Cardiac muscle cell (in vitro differentiated cells and primary cell): ENCODE measurements around the gene AP2A2. TPM values are rescaled to one million over a fixed set of nuclear protein-coding genes. Genes with fewer than 3 reads are reported as not detected.

Source experiments
- DNase-seq, 2 donors: peaks; one replicate each; pipeline versions ENCODE4 v3.0.0 to v3.0.0-alpha.2; 2010 to 2017; ENCODE audit warnings: low read depth in 1 of 2, low spot score in 1 of 2
- H3K27ac ChIP-seq: fragments of 200-600 bp; sonication (generic); 2 replicates; pipeline ENCODE4 v1.5.1; 2016
- H3K27me3 ChIP-seq: fragments of 200-600 bp; sonication (generic); 2 replicates; pipeline ENCODE4 v1.6.0; 2016; ENCODE audit warnings: control low read depth
- H3K36me3 ChIP-seq: fragments of 200-600 bp; sonication (generic); 2 replicates; pipeline ENCODE4 v1.5.1; 2016; ENCODE audit warnings: control low read depth
- H3K4me1 ChIP-seq: fragments of 200-600 bp; sonication (generic); 2 replicates; pipeline ENCODE4 v1.8.1; 2017; ENCODE audit warnings: low read depth, mild to moderate bottlenecking, mixed run types
- H3K4me3 ChIP-seq: fragments of 200-600 bp; sonication (generic); 2 replicates; pipeline ENCODE4 v1.5.1; 2016; ENCODE audit warnings: mild to moderate bottlenecking
- H3K9me3 ChIP-seq: fragments of 200-600 bp; sonication (generic); 2 replicates; pipeline ENCODE4 v1.5.1; 2017; ENCODE audit warnings: low read depth, mild to moderate bottlenecking, control low read depth
- CTCF ChIP-seq: IDR thresholded peaks from 2 replicates; pipeline ENCODE4 v1.5.1; 2012; ENCODE audit warnings: low read depth, mild to moderate bottlenecking, low read length
- polyA plus RNA-seq: library from polyadenylated mRNA; unstranded; fragments of >200 nt; fragmentation: Nextera tagmentation; extraction: Ambion mirVana; gene quantifications from 2 replicates; pipeline ENCODE4 v1.2.1, GENCODE V29; 2016
- total RNA-seq: library from RNA; depleted of rRNA; stranded (reverse); fragments of >200 nt; gene quantifications from 2 replicates; pipeline ENCODE4 v1.2.3, GENCODE V29; 2016

AP2A2 gene
- total and polyA plus RNA-seq, 2 experiments from 2014 or later: 47.6 to 77.6 TPM

DNA sequence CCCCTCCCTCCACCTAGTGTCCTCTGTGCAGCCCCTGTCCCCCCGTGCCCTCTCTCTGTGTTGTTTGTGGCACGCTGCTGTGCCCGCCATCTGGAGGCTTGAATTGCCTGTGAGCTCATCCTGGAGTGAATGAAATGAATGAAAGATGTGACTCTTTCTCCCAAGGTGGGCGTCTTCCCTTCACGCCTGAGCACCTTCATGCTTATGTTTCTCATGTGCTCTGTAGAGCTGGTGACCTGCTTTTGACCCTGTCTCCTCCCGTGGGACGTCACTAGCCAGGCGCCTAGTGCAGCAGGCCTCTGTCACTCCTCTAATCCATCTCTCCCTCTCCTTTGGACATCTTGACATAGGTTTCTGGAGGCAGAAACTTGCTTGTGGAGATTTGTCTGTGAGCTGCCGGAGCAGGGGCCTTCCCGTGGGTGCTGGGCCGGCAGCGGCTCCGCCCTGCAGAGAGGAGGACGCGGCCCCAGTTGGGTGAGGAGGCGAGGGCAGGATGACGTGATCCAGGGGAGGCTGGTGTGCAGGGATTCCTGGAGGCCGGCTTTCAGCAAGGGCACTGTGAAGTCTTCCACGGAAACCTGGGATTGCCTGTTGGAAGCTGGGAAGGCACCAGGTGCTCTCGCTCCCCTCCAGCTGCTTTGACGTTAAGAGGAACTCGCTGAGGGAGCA lies 70.2 kb downstream of the AP2A2 start:
- DNase-seq: peak in 1 of 2 donors; percentile 22
- Histone ChIP-seq H3K4me3 (no peak overlapping the region), H3K27me3 (no peaks in the 10 kb centered on the region), H3K9me3 (no peaks in the 10 kb centered on the region), H3K36me3 (peaks cover 15% of the 10 kb centered on the region), H3K4me1 (no peaks in the 10 kb centered on the region), H3K27ac (peak overlapping the region; percentile 75)
- TF ChIP-seq CTCF: no peak

DNA sequence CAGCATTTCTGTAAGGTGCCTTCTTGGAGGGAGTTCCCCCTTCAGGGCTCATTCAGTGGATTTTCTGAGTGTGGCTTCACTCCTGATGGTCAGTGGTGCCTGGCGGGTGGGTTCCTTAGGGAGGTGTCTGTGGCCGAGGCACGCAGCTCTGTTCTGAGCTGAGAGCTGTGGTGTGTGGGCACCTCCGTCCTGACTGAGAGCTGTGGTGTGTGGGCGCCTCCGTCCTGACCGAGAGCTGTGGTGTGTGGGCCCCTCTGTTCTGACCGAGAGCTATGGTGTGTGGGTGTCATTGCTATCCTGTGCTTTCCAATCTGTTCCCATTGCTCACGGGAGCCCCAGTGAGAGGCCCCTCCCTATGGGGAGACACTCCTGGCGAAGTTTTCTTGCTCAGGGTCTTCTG lies 71.0 kb downstream of the AP2A2 start:
- Histone ChIP-seq H3K27me3 (no peaks in the 10 kb centered on the region), H3K9me3 (no peaks in the 10 kb centered on the region), H3K4me1 (no peaks in the 10 kb centered on the region), H3K27ac (no peak overlapping the region), H3K4me3 (no peak overlapping the region), H3K36me3 (peaks cover 18% of the 10 kb centered on the region)
- TF ChIP-seq CTCF: no peak
- DNase-seq: no peak

DNA sequence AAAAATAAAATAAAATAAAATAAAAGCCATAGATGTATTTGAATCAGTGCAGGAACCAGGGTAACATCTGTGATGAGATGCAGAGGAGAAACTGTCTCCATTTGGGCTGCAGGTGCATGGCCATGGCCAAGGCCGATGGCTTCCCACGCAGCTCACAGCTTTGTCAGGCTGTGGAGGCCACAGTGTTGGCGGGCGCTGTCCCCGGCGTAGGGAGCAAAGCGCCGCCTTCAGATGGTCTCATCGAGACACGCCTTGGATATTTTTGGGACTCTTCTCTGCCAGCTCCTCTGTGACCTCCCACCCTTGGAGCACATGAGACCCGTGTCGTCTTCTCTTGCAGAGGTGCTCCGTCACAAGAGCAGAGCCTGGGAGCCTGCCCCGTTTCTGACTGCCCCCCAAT lies 72.2 kb downstream of the AP2A2 start:
- no peak for TF ChIP-seq CTCF
- H3K4me3 ChIP-seq: no peak overlapping the region
- no peaks in the 10 kb centered on the region for H3K27me3 ChIP-seq
- peaks cover 18% of the 10 kb centered on the region for H3K36me3 ChIP-seq
- no peaks in the 10 kb centered on the region for H3K4me1 ChIP-seq
- H3K27ac ChIP-seq: no peak overlapping the region
- no peaks in the 10 kb centered on the region for H3K9me3 ChIP-seq
- no peak for DNase-seq

GRCh38 chr11:999009-999408 lies 73.3 kb downstream of the AP2A2 start:
- Histone ChIP-seq H3K4me1 (no peaks in the 10 kb centered on the region), H3K27me3 (no peaks in the 10 kb centered on the region), H3K4me3 (no peak overlapping the region), H3K9me3 (no peaks in the 10 kb centered on the region), H3K27ac (no peak overlapping the region), H3K36me3 (peaks cover 17% of the 10 kb centered on the region)
- TF ChIP-seq CTCF: no peak
- no peak for DNase-seq

GRCh38 chr11:1000357-1001278 lies 74.9 kb downstream of the AP2A2 start:
- peaks cover 14% of the 10 kb centered on the region for H3K36me3 ChIP-seq
- no peak overlapping the region for H3K27ac ChIP-seq
- no peak for DNase-seq
- no peak overlapping the region for H3K4me3 ChIP-seq
- no peaks in the 10 kb centered on the region for H3K4me1 ChIP-seq
- no peak for TF ChIP-seq CTCF
- no peaks in the 10 kb centered on the region for H3K9me3 ChIP-seq
- H3K27me3 ChIP-seq: no peaks in the 10 kb centered on the region
